Endothelial cell of umbilical vein (primary cell): ENCODE data around the gene CLIC5. TPM values are rescaled to one million over a fixed set of nuclear protein-coding genes. Genes with fewer than 3 reads are reported as not detected.

ENCODE experiments used
- BruUV-seq: library from RNA; stranded (reverse); fragments of 400-500 nt; replicated peaks from 2 replicates; lab custom pipeline; 2021; lab: Mats Ljungman, UMichigan
- CTCF ChIA-PET: fragments of 300-600, 350-600 bp; sonication (Branson Sonifier 250); formaldehyde crosslinking; loops from one replicate; lab custom pipeline; 2021; ENCODE audit warnings: antibody characterized with exemption, inconsistent platforms; lab: Charles Lee
- POLR2A ChIA-PET: fragments of 300-600, 350-600 bp; sonication (Branson Sonifier 250); formaldehyde crosslinking; loops from one replicate; lab custom pipeline; 2021; ENCODE audit warnings: antibody characterized with exemption, inconsistent platforms; lab: Charles Lee
- DNase-seq: peaks from one replicate; pipeline ENCODE4 v3.0.0-alpha.2; 2011; ENCODE audit warnings: low read depth, low spot score
- FAIRE-seq: peaks from 2 replicates; lab custom pipeline; 2011; peaks lifted over from hg19 to GRCh38; lab: Jason Lieb, UNC
- H2AFZ ChIP-seq: 2 replicates; pipeline ENCODE4 v1.6.0; 2012; ENCODE audit warnings: low read depth, low read length, control low read depth, inconsistent platforms
- H3K27ac ChIP-seq: 2 replicates; pipeline ENCODE4 v1.5.1; 2011; ENCODE audit warnings: low read depth, mild to moderate bottlenecking, control low read depth, low read length, moderate library complexity; ENCODE audit not compliant: insufficient read depth
- H3K27me3 ChIP-seq, 2 experiments: 2 replicates each; pipeline versions ENCODE4 v1.6.0 to v1.6.1; 2011; ENCODE audit warnings: low read length in 2 of 2, mixed read lengths in 1 of 2; ENCODE audit not compliant: control insufficient read depth in 2 of 2, insufficient read depth in 2 of 2
- H3K36me3 ChIP-seq, 2 experiments: 2 replicates in 1 of 2; 3 replicates in 1 of 2; pipeline ENCODE4 v1.5.1; 2011; ENCODE audit warnings: low read length in 2 of 2, mild to moderate bottlenecking in 1 of 2, moderate library complexity in 1 of 2; ENCODE audit not compliant: control insufficient read depth in 2 of 2, insufficient read depth in 2 of 2; ENCODE audit errors: extremely low read depth in 1 of 2
- H3K4me1 ChIP-seq: 3 replicates; pipeline ENCODE4 v1.5.1; 2011; ENCODE audit warnings: mild to moderate bottlenecking, low read length; ENCODE audit not compliant: control insufficient read depth, insufficient read depth; ENCODE audit errors: extremely low read depth
- H3K4me2 ChIP-seq: 2 replicates; pipeline ENCODE4 v1.6.1; 2011; ENCODE audit warnings: low read length, control low read depth, mixed read lengths; ENCODE audit not compliant: insufficient read depth
- H3K4me3 ChIP-seq, 3 experiments: fragments of 200-600 bp in 1 of 3; sonication (generic), shearing (Covaris generic) in 1 of 3; replicated peaks in 1 of 3; 2 replicates each; pipeline ENCODE4 v1.5.1; 2011 to 2016; ENCODE audit warnings: control low read depth in 3 of 3, low read length in 3 of 3, mild to moderate bottlenecking in 2 of 3, inconsistent platforms in 1 of 3, low read depth in 1 of 3, moderate library complexity in 1 of 3; ENCODE audit not compliant: insufficient read depth in 1 of 3
- H3K79me2 ChIP-seq: 2 replicates; pipeline ENCODE4 v1.6.0; 2012; ENCODE audit warnings: low read length, inconsistent platforms; ENCODE audit not compliant: control insufficient read depth, insufficient read depth
- H3K9ac ChIP-seq: replicated peaks from 2 replicates; pipeline ENCODE3; 2011; ENCODE audit warnings: low read length, control low read depth; ENCODE audit not compliant: insufficient read depth; ENCODE audit errors: extremely low read depth
- H3K9me1 ChIP-seq: replicated peaks from 3 replicates; pipeline ENCODE4 v1.6.0; 2011; ENCODE audit warnings: mild to moderate bottlenecking, low read length; ENCODE audit not compliant: control insufficient read depth, insufficient read depth; ENCODE audit errors: extremely low read depth
- H3K9me3 ChIP-seq: replicated peaks from 2 replicates; pipeline ENCODE4 v1.5.1; 2012; ENCODE audit warnings: low read length, inconsistent platforms; ENCODE audit not compliant: control insufficient read depth, insufficient read depth
- H4K20me1 ChIP-seq: replicated peaks from 2 replicates; pipeline ENCODE3; 2011; ENCODE audit warnings: mild to moderate bottlenecking, low read length; ENCODE audit not compliant: control insufficient read depth, insufficient read depth; ENCODE audit errors: extremely low read depth
- EZH2 ChIP-seq: IDR thresholded peaks from 2 replicates; pipeline ENCODE4 v1.6.1; 2012; ENCODE audit warnings: borderline replicate concordance, low read depth, mild to moderate bottlenecking, moderate library complexity, low read length, inconsistent platforms; ENCODE audit not compliant: severe bottlenecking
- FOS ChIP-seq: IDR thresholded peaks from 2 replicates; pipeline ENCODE4 v1.6.1; 2011; ENCODE audit warnings: mild to moderate bottlenecking, low read length, moderate library complexity, borderline replicate concordance; ENCODE audit not compliant: insufficient read depth
- GATA2 ChIP-seq: IDR thresholded peaks from 2 replicates; pipeline ENCODE4 v1.7.0; 2011; ENCODE audit warnings: low read depth, mild to moderate bottlenecking, moderate library complexity, mixed read lengths, low read length; ENCODE audit not compliant: insufficient read length, insufficient read depth
- JUN ChIP-seq: IDR thresholded peaks from 2 replicates; pipeline ENCODE4 v1.6.1; 2011; ENCODE audit warnings: borderline replicate concordance, low read depth; ENCODE audit not compliant: insufficient read length, insufficient read depth
- POLR2A ChIP-seq: IDR thresholded peaks from 2 replicates; pipeline ENCODE4 v1.6.1; 2012; ENCODE audit warnings: low read depth, mild to moderate bottlenecking, control low read depth, low read length
- POLR2AphosphoS5 ChIP-seq: IDR thresholded peaks from 2 replicates; pipeline ENCODE4 v1.6.1; 2012; ENCODE audit warnings: low read depth, mild to moderate bottlenecking, control low read depth, low read length, moderate library complexity; ENCODE audit not compliant: insufficient read depth
- dilution Hi-C: fragments of 300-500 bp; cut with MboI; formaldehyde crosslinking; loops from one replicate; pipeline ENCODE4 v1.15.0; 2019; ENCODE audit warnings: low sequenced_read_pairs; ENCODE audit not compliant: extremely low pct_ligation_motif_present
- intact Hi-C: fragments of 100-400 bp; cut with micrococcal nuclease; formaldehyde crosslinking; loops from one replicate; pipeline ENCODE4 v1.10.0; 2022
- polyA plus RNA-seq, 4 experiments: library from polyadenylated mRNA; depleted of rRNA in 3 of 4; stranded (reverse) in 3 of 4; unstranded in 1 of 4; fragments of >200 nt; gene quantifications; 2 replicates each; pipeline versions ENCODE4 v1.2.1 to v1.2.3, GENCODE V29; 2011 to 2012; ENCODE audit warnings: missing spikeins in 1 of 4
- total RNA-seq: library from RNA; stranded (reverse); gene quantifications from 2 replicates; pipeline ENCODE4 v1.2.3, GENCODE V29; 2021
- TF ChIP-seq, protein P1 (sequence below): IDR thresholded peaks from 2 replicates; pipeline ENCODE4 v1.6.1; 2011; ENCODE audit not compliant: insufficient read depth, insufficient read length
- TF ChIP-seq, protein P2 (sequence below), 2 donors: IDR thresholded peaks; 1 replicate in 1 of 2; 2 replicates in 1 of 2; pipeline ENCODE4 v1.5.1; 2011; ENCODE audit warnings: low read length in 2 of 2, mild to moderate bottlenecking in 2 of 2, moderate library complexity in 2 of 2, control low read depth in 1 of 2, inconsistent platforms in 1 of 2, low read depth in 1 of 2; ENCODE audit not compliant: insufficient read depth in 1 of 2; ENCODE audit errors: extremely low read depth in 1 of 2

Gene CLIC5
- total and polyA plus RNA-seq, 2 donors (not counting 3 experiments of a cell fraction or from before 2014, with no cell fraction given): 0.07 TPM; not detected in 1

DNA sequence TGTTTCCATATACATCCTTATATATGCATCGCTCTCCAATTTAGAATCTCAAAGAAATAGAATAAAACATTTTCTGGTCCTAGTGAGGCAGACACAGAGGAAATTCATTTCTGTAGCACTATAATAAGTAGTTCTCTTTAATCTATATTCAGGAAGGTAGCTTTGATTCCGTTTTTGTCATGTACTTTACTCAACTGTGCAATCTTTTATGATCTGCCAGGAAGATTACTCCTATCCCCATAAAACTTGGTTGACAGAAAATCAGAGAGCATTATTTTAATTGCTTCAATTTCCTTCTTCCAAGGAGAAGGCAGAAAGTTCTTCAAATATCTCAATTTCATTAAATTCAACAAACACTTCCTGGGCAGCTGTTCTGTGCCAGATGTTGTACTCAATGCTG, 10.6 kb upstream of the CLIC5 start:
- Histone ChIP-seq H3K4me2 (no peak overlapping the region), H3K27ac (no peak overlapping the region), H3K79me2 (no peaks in the 10 kb centered on the region), H3K27me3 (peaks cover 4 to 32% of the 10 kb centered on the region in 2 experiments), H3K36me3 (no peaks in the 10 kb centered on the region), H4K20me1 (no peaks in the 10 kb centered on the region), H3K9me3 (no peaks in the 10 kb centered on the region), H3K9me1 (no peaks in the 10 kb centered on the region), H2AFZ (no peak overlapping the region), H3K9ac (no peak overlapping the region), H3K4me1 (no peaks in the 10 kb centered on the region), H3K4me3 (no peak overlapping the region)
- dilution Hi-C loops: no loop called here
- ChIA-PET POLR2A (no interaction called here), CTCF (no interaction called here)
- DNase-seq: no peak
- TF ChIP-seq GATA2 (no peak), FOS (no peak), POLR2AphosphoS5 (no peak), POLR2A (no peak), JUN (no peak), EZH2 (no peak)
- TF ChIP-seq, protein P1, sequence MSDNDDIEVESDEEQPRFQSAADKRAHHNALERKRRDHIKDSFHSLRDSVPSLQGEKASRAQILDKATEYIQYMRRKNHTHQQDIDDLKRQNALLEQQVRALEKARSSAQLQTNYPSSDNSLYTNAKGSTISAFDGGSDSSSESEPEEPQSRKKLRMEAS: no peak
- TF ChIP-seq, protein P2, sequence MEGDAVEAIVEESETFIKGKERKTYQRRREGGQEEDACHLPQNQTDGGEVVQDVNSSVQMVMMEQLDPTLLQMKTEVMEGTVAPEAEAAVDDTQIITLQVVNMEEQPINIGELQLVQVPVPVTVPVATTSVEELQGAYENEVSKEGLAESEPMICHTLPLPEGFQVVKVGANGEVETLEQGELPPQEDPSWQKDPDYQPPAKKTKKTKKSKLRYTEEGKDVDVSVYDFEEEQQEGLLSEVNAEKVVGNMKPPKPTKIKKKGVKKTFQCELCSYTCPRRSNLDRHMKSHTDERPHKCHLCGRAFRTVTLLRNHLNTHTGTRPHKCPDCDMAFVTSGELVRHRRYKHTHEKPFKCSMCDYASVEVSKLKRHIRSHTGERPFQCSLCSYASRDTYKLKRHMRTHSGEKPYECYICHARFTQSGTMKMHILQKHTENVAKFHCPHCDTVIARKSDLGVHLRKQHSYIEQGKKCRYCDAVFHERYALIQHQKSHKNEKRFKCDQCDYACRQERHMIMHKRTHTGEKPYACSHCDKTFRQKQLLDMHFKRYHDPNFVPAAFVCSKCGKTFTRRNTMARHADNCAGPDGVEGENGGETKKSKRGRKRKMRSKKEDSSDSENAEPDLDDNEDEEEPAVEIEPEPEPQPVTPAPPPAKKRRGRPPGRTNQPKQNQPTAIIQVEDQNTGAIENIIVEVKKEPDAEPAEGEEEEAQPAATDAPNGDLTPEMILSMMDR (IDR thresholded peaks at IDR 0.05; ENCODE audit: extremely low read depth in 1 of 2, insufficient read depth in 1 of 2, low read depth in 1 of 2, low read length in 2 of 2): no peak
- intact Hi-C loops: no loop called here
- no peak for FAIRE-seq
- BruUV-seq: no TSS peak
